ENCODE results near the gene ITGA4.

DNA sequence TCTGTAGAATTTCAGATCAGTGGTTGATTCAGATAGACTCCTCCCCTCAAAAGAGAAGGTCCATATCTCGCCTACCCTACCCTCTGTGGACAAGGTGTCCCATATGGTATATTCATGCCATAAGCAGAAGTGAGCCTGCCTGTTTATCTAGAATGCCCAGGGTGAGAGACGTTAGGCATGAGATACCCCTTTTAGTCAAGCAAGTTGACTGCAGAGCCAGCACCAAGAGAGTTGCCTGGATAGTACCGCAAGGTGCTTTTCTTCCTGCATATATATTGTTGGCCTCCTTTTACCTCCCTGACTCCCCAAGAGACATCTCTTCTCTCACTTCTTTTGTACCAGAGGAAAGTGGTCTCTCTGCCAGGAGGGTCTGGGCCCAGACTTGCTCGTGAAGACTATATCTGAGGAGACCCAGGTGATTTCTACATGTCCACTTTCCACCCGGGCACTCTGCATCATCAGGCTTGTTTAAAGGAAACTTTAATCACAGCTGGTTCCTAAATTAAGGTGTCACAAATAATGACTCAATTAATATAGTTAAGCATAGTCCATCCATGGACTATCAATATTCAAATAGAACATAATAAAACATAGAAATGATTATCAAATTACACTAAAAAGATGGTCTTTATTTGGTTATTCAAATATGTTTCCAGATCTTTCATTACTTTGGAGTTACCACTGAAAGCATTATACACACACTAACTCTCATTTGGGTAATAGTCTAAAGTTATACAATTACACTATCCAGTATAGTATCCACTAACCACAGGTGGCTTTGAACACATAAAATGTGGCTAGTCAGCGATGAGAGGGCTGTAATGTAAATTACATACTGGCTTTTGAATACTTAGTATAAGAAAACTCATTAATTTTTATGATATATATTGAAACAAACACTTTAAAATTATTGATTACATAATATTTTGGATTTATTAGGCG is 4.1 kb downstream of the ITGA4 start:
- TF ChIP-seq, protein P1, sequence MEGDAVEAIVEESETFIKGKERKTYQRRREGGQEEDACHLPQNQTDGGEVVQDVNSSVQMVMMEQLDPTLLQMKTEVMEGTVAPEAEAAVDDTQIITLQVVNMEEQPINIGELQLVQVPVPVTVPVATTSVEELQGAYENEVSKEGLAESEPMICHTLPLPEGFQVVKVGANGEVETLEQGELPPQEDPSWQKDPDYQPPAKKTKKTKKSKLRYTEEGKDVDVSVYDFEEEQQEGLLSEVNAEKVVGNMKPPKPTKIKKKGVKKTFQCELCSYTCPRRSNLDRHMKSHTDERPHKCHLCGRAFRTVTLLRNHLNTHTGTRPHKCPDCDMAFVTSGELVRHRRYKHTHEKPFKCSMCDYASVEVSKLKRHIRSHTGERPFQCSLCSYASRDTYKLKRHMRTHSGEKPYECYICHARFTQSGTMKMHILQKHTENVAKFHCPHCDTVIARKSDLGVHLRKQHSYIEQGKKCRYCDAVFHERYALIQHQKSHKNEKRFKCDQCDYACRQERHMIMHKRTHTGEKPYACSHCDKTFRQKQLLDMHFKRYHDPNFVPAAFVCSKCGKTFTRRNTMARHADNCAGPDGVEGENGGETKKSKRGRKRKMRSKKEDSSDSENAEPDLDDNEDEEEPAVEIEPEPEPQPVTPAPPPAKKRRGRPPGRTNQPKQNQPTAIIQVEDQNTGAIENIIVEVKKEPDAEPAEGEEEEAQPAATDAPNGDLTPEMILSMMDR (conservative IDR thresholded peaks at IDR 0.05; ENCODE audit: low read length): no peak
- TF ChIP-seq EZH2phosphoT487 (IDR thresholded peaks at IDR 0.05; ENCODE audit: borderline replicate concordance): no peak
